ENCODE measurements around the gene CFAP100.

GRCh38 chr3:126355251-126355650, 39.5 kb upstream of the CFAP100 start:
- no peak for TF ChIP-seq TSHZ1 (tag by site-specific recombination; IDR thresholded peaks at IDR 0.05; ENCODE audit: borderline replicate concordance)
- no peak for TF ChIP-seq ZNF311 (tag by site-specific recombination; IDR thresholded peaks at IDR 0.05; ENCODE audit: borderline replicate concordance)
- no peak for TF ChIP-seq ZNF23 (tag by site-specific recombination; IDR thresholded peaks at IDR 0.05; ENCODE audit: borderline replicate concordance)
- TF ChIP-seq ATF2 (tag by site-specific recombination; IDR thresholded peaks at IDR 0.05; ENCODE audit: low read depth): no peak
- TF ChIP-seq, protein P1, sequence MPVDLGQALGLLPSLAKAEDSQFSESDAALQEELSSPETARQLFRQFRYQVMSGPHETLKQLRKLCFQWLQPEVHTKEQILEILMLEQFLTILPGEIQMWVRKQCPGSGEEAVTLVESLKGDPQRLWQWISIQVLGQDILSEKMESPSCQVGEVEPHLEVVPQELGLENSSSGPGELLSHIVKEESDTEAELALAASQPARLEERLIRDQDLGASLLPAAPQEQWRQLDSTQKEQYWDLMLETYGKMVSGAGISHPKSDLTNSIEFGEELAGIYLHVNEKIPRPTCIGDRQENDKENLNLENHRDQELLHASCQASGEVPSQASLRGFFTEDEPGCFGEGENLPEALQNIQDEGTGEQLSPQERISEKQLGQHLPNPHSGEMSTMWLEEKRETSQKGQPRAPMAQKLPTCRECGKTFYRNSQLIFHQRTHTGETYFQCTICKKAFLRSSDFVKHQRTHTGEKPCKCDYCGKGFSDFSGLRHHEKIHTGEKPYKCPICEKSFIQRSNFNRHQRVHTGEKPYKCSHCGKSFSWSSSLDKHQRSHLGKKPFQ (tag by site-specific recombination; IDR thresholded peaks at IDR 0.05): no peak
- no peak for TF ChIP-seq PRDM1 (tag by site-specific recombination; IDR thresholded peaks at IDR 0.05)
- TF ChIP-seq, protein P2, sequence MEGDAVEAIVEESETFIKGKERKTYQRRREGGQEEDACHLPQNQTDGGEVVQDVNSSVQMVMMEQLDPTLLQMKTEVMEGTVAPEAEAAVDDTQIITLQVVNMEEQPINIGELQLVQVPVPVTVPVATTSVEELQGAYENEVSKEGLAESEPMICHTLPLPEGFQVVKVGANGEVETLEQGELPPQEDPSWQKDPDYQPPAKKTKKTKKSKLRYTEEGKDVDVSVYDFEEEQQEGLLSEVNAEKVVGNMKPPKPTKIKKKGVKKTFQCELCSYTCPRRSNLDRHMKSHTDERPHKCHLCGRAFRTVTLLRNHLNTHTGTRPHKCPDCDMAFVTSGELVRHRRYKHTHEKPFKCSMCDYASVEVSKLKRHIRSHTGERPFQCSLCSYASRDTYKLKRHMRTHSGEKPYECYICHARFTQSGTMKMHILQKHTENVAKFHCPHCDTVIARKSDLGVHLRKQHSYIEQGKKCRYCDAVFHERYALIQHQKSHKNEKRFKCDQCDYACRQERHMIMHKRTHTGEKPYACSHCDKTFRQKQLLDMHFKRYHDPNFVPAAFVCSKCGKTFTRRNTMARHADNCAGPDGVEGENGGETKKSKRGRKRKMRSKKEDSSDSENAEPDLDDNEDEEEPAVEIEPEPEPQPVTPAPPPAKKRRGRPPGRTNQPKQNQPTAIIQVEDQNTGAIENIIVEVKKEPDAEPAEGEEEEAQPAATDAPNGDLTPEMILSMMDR (tag by site-specific recombination; IDR thresholded peaks at IDR 0.05): no peak
